HG03060 (cell line): ENCODE results near the gene PSMB2.
"Not testable (repeated sequence)": the region's sequence is repeated elsewhere in the genome, so short reads cannot be mapped to it uniquely, and the experiment has no call there.

Experiments
- ATAC-seq: cut with Tn5 transposase; IDR thresholded peaks from one replicate; pipeline ENCODE4 v1.9.1; 2021; ENCODE audit warnings: low read depth, moderate number of reproducible peaks; ENCODE audit not compliant: unreplicated experiment

The PSMB2 gene

GRCh38 chr1:35594005-35594760 is 47.1 kb downstream of the PSMB2 start:
- no peak for ATAC-seq

- ATAC-seq, result no peak
Measured at GRCh38 chr1:35592991-35593769, 48.1 kb downstream of the PSMB2 start.

GRCh38 chr1:35591211-35591610 is 50.1 kb downstream of the PSMB2 start:
- ATAC-seq, result no peak

GRCh38 chr1:35590476-35591040 is 50.8 kb downstream of the PSMB2 start:
- no peak for ATAC-seq

GRCh38 chr1:35589516-35590427 is 51.6 kb downstream of the PSMB2 start:
- no peak for ATAC-seq

- ATAC-seq, result no peak
Measured at GRCh38 chr1:35588197-35588910, 53.0 kb downstream of the PSMB2 start.

GRCh38 chr1:35587736-35588135 is 53.6 kb downstream of the PSMB2 start:
- ATAC-seq, result no peak

- no peak for ATAC-seq
Measured at GRCh38 chr1:35586808-35587207, 54.5 kb downstream of the PSMB2 start.

GRCh38 chr1:35585805-35586204 is 55.5 kb downstream of the PSMB2 start:
- not testable (repeated sequence) for ATAC-seq

- no peak for ATAC-seq
Measured at GRCh38 chr1:35585281-35585680, 56.0 kb downstream of the PSMB2 start.

GRCh38 chr1:35581621-35582020 is 59.7 kb downstream of the PSMB2 start:
- not testable (repeated sequence) for ATAC-seq

GRCh38 chr1:35580949-35581388 is 60.4 kb downstream of the PSMB2 start:
- ATAC-seq, result no peak

GRCh38 chr1:35577071-35577998 is 64.0 kb downstream of the PSMB2 start:
- no peak for ATAC-seq

- ATAC-seq, result not testable (repeated sequence)
Measured at GRCh38 chr1:35576766-35577070, 64.6 kb downstream of the PSMB2 start.

GRCh38 chr1:35576061-35576765 is 65.1 kb downstream of the PSMB2 start:
- ATAC-seq, result no peak

GRCh38 chr1:35575416-35575958 is 65.8 kb downstream of the PSMB2 start:
- ATAC-seq, result no peak

- no peak for ATAC-seq
Measured at GRCh38 chr1:35574655-35575415, 66.5 kb downstream of the PSMB2 start.
